Lower leg skin (tissue), 4 donors: ENCODE results near the gene IQGAP3. TPM values are rescaled to one million over a fixed set of nuclear protein-coding genes. Genes with fewer than 3 reads are reported as not detected.

Experiments
- DNase-seq, 2 donors: peaks; one replicate each; pipeline ENCODE4 v3.0.0-alpha.2; 2019; ENCODE audit warnings: low spot score in 2 of 2
- H3K4me3 ChIP-seq: fragments of 200-600 bp; sonication (generic); 2 replicates; pipeline ENCODE4 v1.5.1; 2017; ENCODE audit warnings: mild to moderate bottlenecking, low read depth; ENCODE audit not compliant: poor library complexity, severe bottlenecking
- CTCF ChIP-seq, 3 donors: fragments of 450-650 bp; IDR thresholded peaks; one replicate each; pipeline ENCODE4 v1.5.1; 2016; ENCODE audit warnings: antibody characterized with exemption in 3 of 3, mild to moderate bottlenecking in 3 of 3, moderate library complexity in 2 of 3
- POLR2A ChIP-seq, 2 donors: fragments of 450-650 bp; IDR thresholded peaks; one replicate each; pipeline ENCODE4 v1.6.1; 2016 to 2017; ENCODE audit warnings: antibody characterized with exemption in 2 of 2, mild to moderate bottlenecking in 1 of 2, moderate library complexity in 1 of 2
- WGBS, 2 donors: methylation state at CpG; one replicate each; pipeline ENCODE4 v1.1.5; 2018; 5-methylcytosine and 5-hydroxymethylcytosine counted together
- intact Hi-C: fragments of 100-400 bp; cut with DNase I; formaldehyde crosslinking; loops from one replicate; pipeline ENCODE4 v1.15.0; 2023; ENCODE audit warnings: low total_unique reads
- total RNA-seq, 4 donors: library from RNA; depleted of rRNA; stranded (reverse); fragments of >200 nt; gene quantifications; one replicate each; pipeline ENCODE4 v1.1.0, GENCODE V29; 2016

Gene IQGAP3
- total RNA-seq, 4 donors from 2014 or later = 0.98 to 3.0 (median 2.1) TPM

DNA sequence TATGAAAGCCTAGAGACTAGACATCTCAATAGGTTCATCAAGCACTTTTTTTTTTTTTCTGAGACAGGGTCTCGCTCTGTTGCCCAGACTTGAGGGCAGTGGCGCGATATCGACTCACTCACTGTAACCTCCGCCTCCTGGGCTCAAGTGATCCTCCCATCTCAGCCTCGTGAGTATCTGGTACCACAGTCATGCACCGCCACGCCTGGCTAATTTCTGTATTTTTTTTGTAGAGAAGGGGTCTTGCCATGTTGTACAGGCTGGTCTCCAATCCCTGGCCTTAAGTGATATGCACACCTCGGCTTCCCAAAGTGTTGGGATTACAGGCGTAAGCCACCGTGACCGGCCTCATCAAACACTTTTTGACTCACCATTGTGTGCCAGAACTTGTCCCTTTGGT is 29.5 kb upstream of the IQGAP3 start:
- WGBS, 2 donors = 58 to 64% methylated on average over 12 of the region's 12 CpGs
- intact Hi-C loops = no loop called here
- no peak for TF ChIP-seq POLR2A (IDR thresholded peaks at IDR 0.05)
- no peak for TF ChIP-seq CTCF (IDR thresholded peaks at IDR 0.05)

GRCh38 chr1:156601122-156601830 is 28.9 kb upstream of the IQGAP3 start, which contains the start of gene GPATCH4:
TSS of gene GPATCH4 (minus strand) at chr1:156601479.
- intact Hi-C loops = no loop called here
- no peak for TF ChIP-seq CTCF (IDR thresholded peaks at IDR 0.05)
- TF ChIP-seq POLR2A (IDR thresholded peaks at IDR 0.05) = no peak

More for the DNA sequence above, 29.5 kb upstream of the IQGAP3 start:
- H3K4me3 ChIP-seq = peak overlapping the region; percentile 60
- DNase-seq = no peak

GRCh38 chr1:156600733-156601121 is 28.4 kb upstream of the IQGAP3 start:
- no peak for DNase-seq
- intact Hi-C loops = no loop called here
- H3K4me3 ChIP-seq = peak overlapping the region; percentile 60
- WGBS, 2 donors = 3% methylated on average over 13 of the region's 13 CpGs
- TF ChIP-seq POLR2A (IDR thresholded peaks at IDR 0.05) (no peak), CTCF (IDR thresholded peaks at IDR 0.05) (no peak)

More at GRCh38 chr1:156601122-156601830, 28.9 kb upstream of the IQGAP3 start, which contains the start of gene GPATCH4:
- WGBS, 2 donors = 0 to 1% methylated on average over 33 to 35 of the region's 35 CpGs
- peak; percentile 73 to 95 for DNase-seq
- H3K4me3 ChIP-seq = peak within 1 kb of the TSS; percentile 60

- H3K4me3 ChIP-seq = no peak overlapping the region
- no peak for TF ChIP-seq CTCF (IDR thresholded peaks at IDR 0.05)
- no peak for TF ChIP-seq POLR2A (IDR thresholded peaks at IDR 0.05)
- 76 to 81% methylated on average over 3 of the region's 3 CpGs for WGBS, 2 donors
- intact Hi-C loops = no loop called here
- DNase-seq = no peak
Measured at GRCh38 chr1:156599811-156600210, 27.4 kb upstream of the IQGAP3 start.

DNA sequence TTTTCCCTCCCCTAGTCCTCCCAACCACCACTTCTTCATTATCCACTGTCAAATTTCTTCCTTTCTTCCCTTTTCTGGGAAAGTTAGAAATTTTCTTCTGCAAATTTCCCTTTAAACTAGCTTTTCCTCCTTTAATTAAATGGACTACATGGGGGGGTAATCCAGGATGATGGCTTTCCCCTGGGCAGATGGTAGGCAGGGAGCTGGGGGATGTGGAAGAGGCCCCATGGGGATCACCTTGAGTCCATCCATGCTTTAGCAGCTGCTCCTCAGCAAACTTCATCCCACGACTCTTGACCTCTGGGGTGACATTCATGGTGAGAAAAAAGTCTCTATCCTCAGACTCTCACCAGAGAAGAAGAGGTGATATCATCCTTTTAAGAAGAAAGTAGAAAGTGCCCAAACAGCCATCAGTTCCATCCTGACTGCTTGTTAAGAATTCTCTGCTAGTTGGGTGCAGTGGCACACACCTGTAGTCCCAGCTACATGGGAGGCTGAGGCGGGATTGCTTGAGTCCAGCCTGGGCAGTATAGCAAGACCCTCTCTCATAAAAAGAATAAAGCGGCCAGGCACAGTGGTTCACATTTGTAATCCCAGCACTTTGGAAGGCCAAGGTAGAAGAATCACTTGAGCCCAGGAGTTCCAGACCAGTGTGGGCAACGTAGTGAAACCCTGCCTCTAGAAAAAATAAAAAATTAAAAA is 26.5 kb upstream of the IQGAP3 start:
- WGBS, 2 donors = 88 to 89% methylated on average over 4 of the region's 4 CpGs
- no peak for TF ChIP-seq POLR2A (IDR thresholded peaks at IDR 0.05)
- no peak for TF ChIP-seq CTCF (IDR thresholded peaks at IDR 0.05)
- intact Hi-C loops = no loop called here

More for the DNA sequence above, 26.5 kb upstream of the IQGAP3 start:
- no peak overlapping the region for H3K4me3 ChIP-seq
- DNase-seq = no peak
